T-helper 17 cell (primary cell): Measurements from ENCODE around the gene FOXG1. TPM values are rescaled to one million over a fixed set of nuclear protein-coding genes. Genes with fewer than 3 reads are reported as not detected.

Experiments used
- ATAC-seq: fragments of 150-1000 bp; cut with Tn5 transposase; 2 replicates; pipeline ENCODE4 v1.10.0; 2021; ENCODE audit warnings: mild to moderate bottlenecking, moderate library complexity
- DNase-seq, 3 donors: peaks; one replicate each; pipeline versions ENCODE4 v3.0.0 to v3.0.0-alpha.2; 2020 to 2021
- H3K9me3 ChIP-seq: one replicate; pipeline ENCODE4 v1.7.0; 2013; ENCODE audit warnings: low read length, mild to moderate bottlenecking; ENCODE audit not compliant: control insufficient read depth, poor library complexity, severe bottlenecking
- H3K27ac Mint-ChIP-seq: one replicate; pipeline ENCODE4 v1.8.0; 2022; ENCODE audit warnings: mild to moderate bottlenecking, moderate library complexity, mixed read lengths
- H3K27me3 Mint-ChIP-seq: one replicate; pipeline ENCODE4 v1.8.0; 2022; ENCODE audit warnings: mixed read lengths
- H3K36me3 Mint-ChIP-seq: one replicate; pipeline ENCODE4 v1.8.0; 2022; ENCODE audit warnings: low read depth, mixed read lengths
- H3K4me1 Mint-ChIP-seq: one replicate; pipeline ENCODE4 v1.8.0; 2022; ENCODE audit warnings: mild to moderate bottlenecking, mixed read lengths
- H3K4me3 Mint-ChIP-seq: one replicate; pipeline ENCODE4 v1.8.0; 2022; ENCODE audit warnings: mild to moderate bottlenecking, moderate library complexity, mixed read lengths
- total RNA-seq, 4 donors: library from RNA in 2 of 4; stranded (reverse) in 2 of 4; gene quantifications; one replicate each; pipeline ENCODE4 v1.2.3 and lab custom pipeline; 2022 to 2026

Gene FOXG1
- total RNA-seq, 2 donors from 2014 or later: not detected

- H3K36me3 Mint-ChIP-seq: peaks cover 7% of the 10 kb centered on the region
- no peaks in the 10 kb centered on the region for H3K9me3 ChIP-seq
- peak overlapping the region; percentile 49 for H3K4me3 Mint-ChIP-seq
- ATAC-seq: no peak
- peaks cover 5% of the 10 kb centered on the region for H3K4me1 Mint-ChIP-seq
- DNase-seq: no peak
- H3K27me3 Mint-ChIP-seq: peaks cover 48% of the 10 kb centered on the region
- H3K27ac Mint-ChIP-seq: no peak overlapping the region
Measured at GRCh38 chr14:28765169-28765830, 1.3 kb upstream of the FOXG1 start.

GRCh38 chr14:28765831-28766468 is 637 bp upstream of the FOXG1 start:
- peaks cover 5% of the 10 kb centered on the region for H3K4me1 Mint-ChIP-seq
- peaks cover 7% of the 10 kb centered on the region for H3K36me3 Mint-ChIP-seq
- no peaks in the 10 kb centered on the region for H3K9me3 ChIP-seq
- H3K4me3 Mint-ChIP-seq: peak overlapping the region; percentile 37
- H3K27ac Mint-ChIP-seq: no peak overlapping the region
- ATAC-seq (no peak), DNase-seq (no peak)
- H3K27me3 Mint-ChIP-seq: peaks cover 47% of the 10 kb centered on the region

- Mint-ChIP-seq H3K4me3 (peak overlapping the region; percentile 53), H3K27me3 (peaks cover 34% of the 10 kb centered on the region), H3K27ac (no peak overlapping the region)
Measured at GRCh38 chr14:28767030-28767852, 654 bp downstream of the FOXG1 start.

GRCh38 chr14:28767853-28768741 is 1.5 kb downstream of the FOXG1 start:
- H3K36me3 Mint-ChIP-seq: peaks cover 5% of the 10 kb centered on the region
- no peak for DNase-seq
- peaks cover 5% of the 10 kb centered on the region for H3K4me1 Mint-ChIP-seq
- ATAC-seq: no peak
- peaks cover 36% of the 10 kb centered on the region for H3K27me3 Mint-ChIP-seq
- peak overlapping the region; percentile 59 for H3K4me3 Mint-ChIP-seq
- H3K27ac Mint-ChIP-seq: peak overlapping the region; percentile 8
- no peaks in the 10 kb centered on the region for H3K9me3 ChIP-seq

More at GRCh38 chr14:28767030-28767852, 654 bp downstream of the FOXG1 start:
- ATAC-seq: no peak
- Mint-ChIP-seq H3K36me3 (peaks cover 5% of the 10 kb centered on the region), H3K4me1 (peaks cover 5% of the 10 kb centered on the region)
- no peaks in the 10 kb centered on the region for H3K9me3 ChIP-seq
- DNase-seq: no peak

GRCh38 chr14:28769276-28769880 is 2.8 kb downstream of the FOXG1 start:
- Mint-ChIP-seq H3K36me3 (peaks cover 5% of the 10 kb centered on the region), H3K27ac (no peak overlapping the region), H3K4me1 (peaks cover 5% of the 10 kb centered on the region), H3K27me3 (peaks cover 40% of the 10 kb centered on the region), H3K4me3 (no peak overlapping the region)
- peaks cover 4% of the 10 kb centered on the region for H3K9me3 ChIP-seq
- DNase-seq: no peak
- no peak for ATAC-seq

- H3K36me3 Mint-ChIP-seq: peaks cover 7% of the 10 kb centered on the region
- H3K9me3 ChIP-seq: peaks cover 4% of the 10 kb centered on the region
- peaks cover 5% of the 10 kb centered on the region for H3K4me1 Mint-ChIP-seq
- ATAC-seq (no peak), DNase-seq (no peak)
- peaks cover 38% of the 10 kb centered on the region for H3K27me3 Mint-ChIP-seq
- no peak overlapping the region for H3K27ac Mint-ChIP-seq
- H3K4me3 Mint-ChIP-seq: no peak overlapping the region
Measured at GRCh38 chr14:28770061-28770460, 3.5 kb downstream of the FOXG1 start.

GRCh38 chr14:28770630-28771029 is 4.0 kb downstream of the FOXG1 start:
- ATAC-seq (no peak), DNase-seq (no peak)
- H3K4me1 Mint-ChIP-seq: peaks cover 5% of the 10 kb centered on the region
- no peak overlapping the region for H3K27ac Mint-ChIP-seq
- peaks cover 7% of the 10 kb centered on the region for H3K36me3 Mint-ChIP-seq
- peaks cover 4% of the 10 kb centered on the region for H3K9me3 ChIP-seq
- no peak overlapping the region for H3K4me3 Mint-ChIP-seq
- peaks cover 38% of the 10 kb centered on the region for H3K27me3 Mint-ChIP-seq

GRCh38 chr14:28771168-28771567 is 4.6 kb downstream of the FOXG1 start:
- peaks cover 5% of the 10 kb centered on the region for H3K4me1 Mint-ChIP-seq
- no peak overlapping the region for H3K4me3 Mint-ChIP-seq
- DNase-seq (no peak), ATAC-seq (no peak)
- peaks cover 4% of the 10 kb centered on the region for H3K9me3 ChIP-seq
- H3K27me3 Mint-ChIP-seq: peaks cover 43% of the 10 kb centered on the region
- H3K36me3 Mint-ChIP-seq: peaks cover 7% of the 10 kb centered on the region
- H3K27ac Mint-ChIP-seq: no peak overlapping the region

- H3K4me3 Mint-ChIP-seq: no peak overlapping the region
- peaks cover 7% of the 10 kb centered on the region for H3K36me3 Mint-ChIP-seq
- ATAC-seq (no peak), DNase-seq (no peak)
- H3K9me3 ChIP-seq: peaks cover 4% of the 10 kb centered on the region
- peaks cover 44% of the 10 kb centered on the region for H3K27me3 Mint-ChIP-seq
- H3K4me1 Mint-ChIP-seq: peaks cover 5% of the 10 kb centered on the region
- no peak overlapping the region for H3K27ac Mint-ChIP-seq
Measured at GRCh38 chr14:28772613-28773012, 6.0 kb downstream of the FOXG1 start.

- DNase-seq (no peak), ATAC-seq (no peak)
- peaks cover 5% of the 10 kb centered on the region for H3K4me1 Mint-ChIP-seq
- H3K27ac Mint-ChIP-seq: no peak overlapping the region
- H3K9me3 ChIP-seq: peaks cover 4% of the 10 kb centered on the region
- H3K36me3 Mint-ChIP-seq: peaks cover 7% of the 10 kb centered on the region
- no peak overlapping the region for H3K4me3 Mint-ChIP-seq
- peaks cover 43% of the 10 kb centered on the region for H3K27me3 Mint-ChIP-seq
Measured at GRCh38 chr14:28773176-28773575, 6.6 kb downstream of the FOXG1 start.

- no peak for ATAC-seq
- peaks cover 2% of the 10 kb centered on the region for H3K36me3 Mint-ChIP-seq
- H3K4me3 Mint-ChIP-seq: no peak overlapping the region
- no peaks in the 10 kb centered on the region for H3K4me1 Mint-ChIP-seq
- DNase-seq: no peak
- H3K9me3 ChIP-seq: peaks cover 4% of the 10 kb centered on the region
- H3K27ac Mint-ChIP-seq: no peak overlapping the region
- peaks cover 39% of the 10 kb centered on the region for H3K27me3 Mint-ChIP-seq
Measured at GRCh38 chr14:28773861-28774691, 7.5 kb downstream of the FOXG1 start.
